ENCODE measurements around the gene ZC4H2.

Gene ZC4H2

GRCh38 chrX:64977830-64978229 is 1.6 kb upstream of the ZC4H2 start:
- Histone ChIP-seq H3K9me3 (ENCODE audit: insufficient read depth, low read length, severe bottlenecking) (no peaks in the 10 kb centered on the region), H3K9ac (ENCODE audit: low read depth, low read length) (no peak overlapping the region), H3K36me3 (ENCODE audit: insufficient read depth, low read length) (no peaks in the 10 kb centered on the region; the same call in 1 of the 2 replicates), H3K4me1 (ENCODE audit: insufficient read depth, low read length) (peaks cover 27% of the 10 kb centered on the region), H3K79me2 (ENCODE audit: insufficient read depth, low read length) (peaks cover 34% of the 10 kb centered on the region), H3K27me3 (ENCODE audit: insufficient read depth, low read length, poor library complexity) (no peaks in the 10 kb centered on the region), H2AFZ (ENCODE audit: low read depth, low read length) (no peak overlapping the region), H4K20me1 (ENCODE audit: insufficient read depth, low read length) (no peaks in the 10 kb centered on the region), H3K4me3 (ENCODE audit: low read depth in 1 of 2, low read length in 2 of 2) (no peak overlapping the region), H3K4me2 (ENCODE audit: insufficient read depth, low read length) (no peak overlapping the region), H3K27ac (ENCODE audit: low read length) (no peak overlapping the region)
- TF ChIP-seq EZH2 (IDR thresholded peaks at IDR 0.05; ENCODE audit: borderline replicate concordance, low read depth, low read length, severe bottlenecking) (no peak), CTCF (IDR thresholded peaks at IDR 0.05; ENCODE audit: borderline replicate concordance, extremely low read depth, low read length, poor library complexity, severe bottlenecking) (no peak)
- ATAC-seq (ENCODE audit: insufficient read depth, low read depth) (no peak), DNase-seq (no peak)

- no peak overlapping the region for H3K9ac ChIP-seq (ENCODE audit: low read depth, low read length)
- no peak overlapping the region for H2AFZ ChIP-seq (ENCODE audit: low read depth, low read length)
- peaks cover 27% of the 10 kb centered on the region for H3K4me1 ChIP-seq (ENCODE audit: insufficient read depth, low read length)
- no peak overlapping the region for H3K4me3 ChIP-seq (ENCODE audit: low read depth in 1 of 2, low read length in 2 of 2)
- H3K27me3 ChIP-seq (ENCODE audit: insufficient read depth, low read length, poor library complexity), result no peaks in the 10 kb centered on the region
- no peak overlapping the region for H3K27ac ChIP-seq (ENCODE audit: low read length)
- TF ChIP-seq CTCF (IDR thresholded peaks at IDR 0.05; ENCODE audit: borderline replicate concordance, extremely low read depth, low read length, poor library complexity, severe bottlenecking) (no peak), EZH2 (IDR thresholded peaks at IDR 0.05; ENCODE audit: borderline replicate concordance, low read depth, low read length, severe bottlenecking) (no peak)
- ATAC-seq (ENCODE audit: insufficient read depth, low read depth), result no peak
- H3K9me3 ChIP-seq (ENCODE audit: insufficient read depth, low read length, severe bottlenecking), result no peaks in the 10 kb centered on the region
- peaks cover 5% of the 10 kb centered on the region for H3K36me3 ChIP-seq (ENCODE audit: insufficient read depth, low read length)
- H3K79me2 ChIP-seq (ENCODE audit: insufficient read depth, low read length), result peaks cover 42% of the 10 kb centered on the region
- DNase-seq, result no peak
- H3K4me2 ChIP-seq (ENCODE audit: insufficient read depth, low read length), result 0 out of 2 replicates have a peak overlapping the region, but pooled peaks have one; percentile 80
- H4K20me1 ChIP-seq (ENCODE audit: insufficient read depth, low read length), result no peaks in the 10 kb centered on the region
Observed at GRCh38 chrX:64977051-64977450, 801 bp upstream of the ZC4H2 start.

GRCh38 chrX:64976673-64977040 is 407 bp upstream of the ZC4H2 start:
- Histone ChIP-seq H2AFZ (ENCODE audit: low read depth, low read length) (peak overlapping the region; percentile 69), H3K27me3 (ENCODE audit: insufficient read depth, low read length, poor library complexity) (no peaks in the 10 kb centered on the region), H3K9me3 (ENCODE audit: insufficient read depth, low read length, severe bottlenecking) (no peaks in the 10 kb centered on the region), H3K4me1 (ENCODE audit: insufficient read depth, low read length) (peaks cover 27% of the 10 kb centered on the region), H3K27ac (ENCODE audit: low read length) (peak overlapping the region; percentile 79), H3K4me2 (ENCODE audit: insufficient read depth, low read length) (peak overlapping the region; percentile 80), H3K4me3 (ENCODE audit: low read depth in 1 of 2, low read length in 2 of 2) (peak overlapping the region; percentile 71 to 84; a peak in 3 of 4 replicates), H3K9ac (ENCODE audit: low read depth, low read length) (peak overlapping the region; percentile 83; the same call in 1 of the 2 replicates), H4K20me1 (ENCODE audit: insufficient read depth, low read length) (no peaks in the 10 kb centered on the region), H3K36me3 (ENCODE audit: insufficient read depth, low read length) (peaks cover 9% of the 10 kb centered on the region), H3K79me2 (ENCODE audit: insufficient read depth, low read length) (peaks cover 46% of the 10 kb centered on the region)
- ATAC-seq (ENCODE audit: insufficient read depth, low read depth) (peak; percentile 2; the same call in 1 of the 3 replicates), DNase-seq (no peak)
- TF ChIP-seq CTCF (IDR thresholded peaks at IDR 0.05; ENCODE audit: borderline replicate concordance, extremely low read depth, low read length, poor library complexity, severe bottlenecking) (no peak), EZH2 (IDR thresholded peaks at IDR 0.05; ENCODE audit: borderline replicate concordance, low read depth, low read length, severe bottlenecking) (no peak)

Measured in DND-41 (cell line).